CD4-positive, alpha-beta T cell treated with Interleukin-1 beta for 1 hour (primary cell): ENCODE measurements around the gene MRTO4.
"Not testable (repeated sequence)": the region's sequence is repeated elsewhere in the genome, so short reads cannot be mapped to it uniquely, and the experiment has no call there.

Experiments used
- DNase-seq, 2 donors: peaks; one replicate each; pipeline ENCODE4 v3.0.0-alpha.2; 2020 to 2022

Gene MRTO4

GRCh38 chr1:19251305-19252196 lies at the start of gene MRTO4, which contains the start of gene EMC1:
Gene MRTO4 (plus strand): TSS chr1:19251805. CDS start chr1:19251836, 31 bp downstream.
Gene EMC1 (minus strand): TSS chr1:19251524. CDS start chr1:19251509, 15 bp downstream.
- peak; percentile 82 to 87 for DNase-seq

GRCh38 chr1:19202396-19202795 lies 49.2 kb upstream of the MRTO4 start:
- DNase-seq = peak in 1 of 2 donors; percentile 11

GRCh38 chr1:19203440-19203839 lies 48.2 kb upstream of the MRTO4 start:
- no peak for DNase-seq

- DNase-seq = no peak
Measured at GRCh38 chr1:19204446-19205266, 46.9 kb upstream of the MRTO4 start.

GRCh38 chr1:19205403-19205802 lies 46.2 kb upstream of the MRTO4 start:
- DNase-seq = no peak

GRCh38 chr1:19205845-19206244 lies 45.8 kb upstream of the MRTO4 start:
- DNase-seq = no peak

- DNase-seq = no peak
Measured at GRCh38 chr1:19206947-19207346, 44.7 kb upstream of the MRTO4 start.

GRCh38 chr1:19208710-19209438 lies 42.7 kb upstream of the MRTO4 start:
- DNase-seq = peak in 1 of 2 donors; percentile 8

GRCh38 chr1:19209439-19209989 lies 42.1 kb upstream of the MRTO4 start:
- DNase-seq = peak; percentile 57 to 66

GRCh38 chr1:19209990-19210771 lies 41.4 kb upstream of the MRTO4 start, which contains the start of gene UBR4:
Gene UBR4 (minus strand): TSS chr1:19210266. CDS start chr1:19210248, 18 bp downstream.
- peak; percentile 96 to 97 for DNase-seq

- DNase-seq = no peak
Measured at GRCh38 chr1:19210772-19211549, 40.6 kb upstream of the MRTO4 start.

- DNase-seq = no peak
Measured at GRCh38 chr1:19212167-19212566, 39.4 kb upstream of the MRTO4 start.

- no peak for DNase-seq
Measured at GRCh38 chr1:19213580-19213979, 38.0 kb upstream of the MRTO4 start.

GRCh38 chr1:19216585-19216984 lies 35.0 kb upstream of the MRTO4 start:
- not testable (repeated sequence) for DNase-seq

GRCh38 chr1:19219451-19219850 lies 32.2 kb upstream of the MRTO4 start:
- DNase-seq = no peak

- no peak for DNase-seq
Measured at GRCh38 chr1:19220080-19220846, 31.3 kb upstream of the MRTO4 start.

- DNase-seq = no peak
Measured at GRCh38 chr1:19220991-19221390, 30.6 kb upstream of the MRTO4 start.

GRCh38 chr1:19222573-19222972 lies 29.0 kb upstream of the MRTO4 start:
- DNase-seq = no peak

- DNase-seq = no peak
Measured at GRCh38 chr1:19222979-19223824, 28.4 kb upstream of the MRTO4 start.
